GM13977 (cell line): ENCODE results near the gene TSPAN9.

Source experiments
- DNase-seq: peaks from one replicate; pipeline ENCODE4 v3.0.0; 2012; ENCODE audit warnings: low spot score
- in situ Hi-C: fragments of 300-500 bp; cut with MboI; formaldehyde crosslinking; loops from one replicate; pipeline ENCODE4 v1.12.0; 2022; ENCODE audit warnings: low sequenced_read_pairs, low pct_unique_long_range_greater_than_20kb, mixed read lengths, inconsistent platforms; ENCODE audit not compliant: unreplicated experiment
- TF ChIP-seq, protein P1 (sequence below): IDR thresholded peaks from 2 replicates; pipeline ENCODE4 v1.5.1; 2012; ENCODE audit warnings: mild to moderate bottlenecking, control low read depth; ENCODE audit not compliant: insufficient read depth; ENCODE audit errors: extremely low read depth, missing control alignments

Gene TSPAN9

GRCh38 chr12:3114671-3115070, 37.5 kb downstream of the TSPAN9 start:
- in situ Hi-C loops = no loop called here
- DNase-seq = no peak
- TF ChIP-seq, protein P1, sequence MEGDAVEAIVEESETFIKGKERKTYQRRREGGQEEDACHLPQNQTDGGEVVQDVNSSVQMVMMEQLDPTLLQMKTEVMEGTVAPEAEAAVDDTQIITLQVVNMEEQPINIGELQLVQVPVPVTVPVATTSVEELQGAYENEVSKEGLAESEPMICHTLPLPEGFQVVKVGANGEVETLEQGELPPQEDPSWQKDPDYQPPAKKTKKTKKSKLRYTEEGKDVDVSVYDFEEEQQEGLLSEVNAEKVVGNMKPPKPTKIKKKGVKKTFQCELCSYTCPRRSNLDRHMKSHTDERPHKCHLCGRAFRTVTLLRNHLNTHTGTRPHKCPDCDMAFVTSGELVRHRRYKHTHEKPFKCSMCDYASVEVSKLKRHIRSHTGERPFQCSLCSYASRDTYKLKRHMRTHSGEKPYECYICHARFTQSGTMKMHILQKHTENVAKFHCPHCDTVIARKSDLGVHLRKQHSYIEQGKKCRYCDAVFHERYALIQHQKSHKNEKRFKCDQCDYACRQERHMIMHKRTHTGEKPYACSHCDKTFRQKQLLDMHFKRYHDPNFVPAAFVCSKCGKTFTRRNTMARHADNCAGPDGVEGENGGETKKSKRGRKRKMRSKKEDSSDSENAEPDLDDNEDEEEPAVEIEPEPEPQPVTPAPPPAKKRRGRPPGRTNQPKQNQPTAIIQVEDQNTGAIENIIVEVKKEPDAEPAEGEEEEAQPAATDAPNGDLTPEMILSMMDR = no peak

DNA sequence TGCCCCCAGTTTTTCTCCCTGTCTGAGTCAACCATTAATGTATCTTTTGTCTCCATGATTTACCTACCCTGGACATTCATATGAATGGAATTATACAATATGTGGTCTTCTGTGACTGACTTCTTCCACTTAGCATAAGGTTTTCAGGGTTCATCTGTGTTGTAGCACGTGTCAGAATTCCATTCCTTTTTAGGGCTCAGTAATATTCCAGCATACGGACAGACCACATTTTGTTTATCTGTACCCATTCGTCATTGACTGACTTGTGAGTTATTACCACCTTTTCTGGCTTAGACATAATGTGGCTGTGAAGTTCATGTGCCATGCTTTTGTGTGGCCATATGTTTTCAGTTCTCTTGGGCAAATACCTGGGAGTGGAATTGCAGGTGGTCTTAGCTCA, 37.9 kb downstream of the TSPAN9 start:
- DNase-seq = no peak
- in situ Hi-C loops = no loop called here
- TF ChIP-seq, protein P1 = no peak

GRCh38 chr12:3116106-3116844, 39.1 kb downstream of the TSPAN9 start:
- TF ChIP-seq, protein P1 = no peak
- DNase-seq = no peak
- in situ Hi-C loops = no loop called here

DNA sequence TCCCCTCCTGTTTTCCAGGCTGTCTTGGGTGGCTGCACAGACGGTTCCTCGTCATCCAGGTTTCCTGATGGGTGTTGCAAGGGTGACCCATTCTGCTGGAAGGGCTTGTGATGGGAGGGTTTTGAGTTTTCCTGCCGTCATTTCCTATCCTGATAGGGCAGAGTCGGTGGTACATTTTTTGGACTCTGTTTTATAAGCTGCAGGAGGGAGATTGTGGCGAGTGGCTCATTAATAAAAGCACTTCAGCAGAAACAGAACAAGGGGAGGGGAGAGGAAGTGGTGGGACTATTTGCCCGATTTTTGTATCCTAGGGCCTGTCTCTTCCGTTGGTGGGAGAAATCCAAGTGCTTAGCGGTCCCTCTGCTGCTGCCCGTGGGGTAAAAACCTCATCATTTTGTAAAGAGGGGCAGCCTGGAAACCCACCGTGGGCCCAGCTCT, 40.0 kb downstream of the TSPAN9 start:
- TF ChIP-seq, protein P1 = no peak

DNA sequence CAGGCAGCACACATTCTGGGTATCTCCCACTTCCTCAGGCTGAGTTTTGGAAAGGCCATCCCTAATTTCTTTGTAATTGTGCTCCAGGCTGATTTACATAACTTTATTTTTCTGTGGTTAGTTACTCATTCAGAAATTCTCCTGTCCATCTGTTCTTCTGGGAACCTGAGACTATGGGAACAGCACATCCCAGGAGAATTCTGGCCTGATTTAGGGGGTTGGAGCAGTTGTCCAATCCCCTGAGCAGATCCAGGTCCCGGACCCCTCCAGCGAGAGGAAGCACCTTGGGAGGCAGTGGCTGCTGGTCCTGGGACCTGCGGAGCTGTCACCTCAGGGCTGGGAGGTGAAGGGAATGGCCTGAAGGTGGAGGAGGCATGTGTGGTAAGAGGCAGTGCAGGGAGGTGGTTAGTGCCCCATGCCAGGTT, 40.4 kb downstream of the TSPAN9 start:
- no peak for DNase-seq
- in situ Hi-C loops = no loop called here
- TF ChIP-seq, protein P1 = no peak

More for the DNA sequence above, 40.0 kb downstream of the TSPAN9 start:
- in situ Hi-C loops = no loop called here
- DNase-seq = no peak

DNA sequence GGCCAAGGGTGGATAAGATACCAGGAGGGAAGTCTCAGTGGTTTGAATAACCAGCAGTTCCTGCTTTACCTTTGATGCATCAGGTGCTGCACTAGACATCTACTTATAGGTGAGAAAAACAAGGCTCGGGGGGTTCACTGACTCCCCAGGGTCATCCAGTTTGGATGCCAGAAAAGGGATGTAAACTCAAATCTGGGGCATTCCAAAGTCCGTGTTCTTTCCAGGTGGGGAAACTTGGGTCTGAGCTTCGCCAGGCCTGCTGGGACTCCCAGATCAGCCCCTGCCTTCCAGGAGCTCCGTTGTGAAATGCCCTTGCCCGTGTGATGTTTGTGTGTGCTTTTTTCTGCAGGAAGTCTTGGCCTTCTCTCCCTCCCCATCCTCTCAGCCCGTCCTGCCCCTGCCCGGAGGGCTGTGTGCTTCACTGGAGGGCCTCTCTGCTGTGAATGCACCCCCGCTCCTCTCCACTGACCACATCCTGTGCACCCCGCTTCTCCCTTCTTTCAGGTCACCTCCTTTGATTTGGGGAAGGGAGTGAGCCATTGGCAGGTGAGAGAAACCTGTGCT, 42.1 kb downstream of the TSPAN9 start:
- TF ChIP-seq, protein P1 = no peak
- in situ Hi-C loops = no loop called here
- no peak for DNase-seq
